ENCODE data around the gene DGKD. TPM values are rescaled to one million over a fixed set of nuclear protein-coding genes. Genes with fewer than 3 reads are reported as not detected.
"Not testable (repeated sequence)": the region's sequence is repeated elsewhere in the genome, so short reads cannot be mapped to it uniquely, and the experiment has no call there.

DGKD gene
- total RNA-seq, 1 donor from 2014 or later, result 10.3 TPM

DNA sequence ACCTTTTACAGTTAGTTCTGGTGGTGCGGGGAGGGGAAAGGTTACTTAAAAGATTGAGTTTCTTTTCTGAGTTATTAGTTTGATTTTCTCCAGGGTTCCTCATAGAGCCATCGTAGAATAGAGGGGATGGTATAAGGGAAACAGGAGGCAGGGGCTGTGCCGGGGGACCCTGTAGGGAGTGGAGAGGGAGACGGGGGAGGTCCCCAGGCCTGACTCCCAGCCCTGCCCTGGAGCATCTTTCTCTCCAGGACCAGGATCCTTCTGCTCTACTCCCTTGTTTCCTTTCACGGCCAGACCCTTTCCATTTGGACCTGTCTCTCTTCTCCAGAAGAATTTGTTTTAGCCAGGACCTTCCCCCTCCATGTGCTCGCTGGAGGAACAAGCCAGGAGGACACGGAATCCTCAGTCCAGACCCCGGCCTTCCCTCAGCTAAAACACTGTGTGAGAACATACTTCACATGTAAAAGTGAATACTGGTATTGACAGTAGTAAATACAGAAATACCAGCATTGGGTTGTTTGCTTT lies 35.4 kb downstream of the DGKD start:
- no peak overlapping the region for H3K4me3 ChIP-seq (ENCODE audit: low read depth, low read length)
- TF ChIP-seq, protein P1, sequence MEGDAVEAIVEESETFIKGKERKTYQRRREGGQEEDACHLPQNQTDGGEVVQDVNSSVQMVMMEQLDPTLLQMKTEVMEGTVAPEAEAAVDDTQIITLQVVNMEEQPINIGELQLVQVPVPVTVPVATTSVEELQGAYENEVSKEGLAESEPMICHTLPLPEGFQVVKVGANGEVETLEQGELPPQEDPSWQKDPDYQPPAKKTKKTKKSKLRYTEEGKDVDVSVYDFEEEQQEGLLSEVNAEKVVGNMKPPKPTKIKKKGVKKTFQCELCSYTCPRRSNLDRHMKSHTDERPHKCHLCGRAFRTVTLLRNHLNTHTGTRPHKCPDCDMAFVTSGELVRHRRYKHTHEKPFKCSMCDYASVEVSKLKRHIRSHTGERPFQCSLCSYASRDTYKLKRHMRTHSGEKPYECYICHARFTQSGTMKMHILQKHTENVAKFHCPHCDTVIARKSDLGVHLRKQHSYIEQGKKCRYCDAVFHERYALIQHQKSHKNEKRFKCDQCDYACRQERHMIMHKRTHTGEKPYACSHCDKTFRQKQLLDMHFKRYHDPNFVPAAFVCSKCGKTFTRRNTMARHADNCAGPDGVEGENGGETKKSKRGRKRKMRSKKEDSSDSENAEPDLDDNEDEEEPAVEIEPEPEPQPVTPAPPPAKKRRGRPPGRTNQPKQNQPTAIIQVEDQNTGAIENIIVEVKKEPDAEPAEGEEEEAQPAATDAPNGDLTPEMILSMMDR (conservative IDR thresholded peaks at IDR 0.05; ENCODE audit: low read depth, low read length), result no peak

DNA sequence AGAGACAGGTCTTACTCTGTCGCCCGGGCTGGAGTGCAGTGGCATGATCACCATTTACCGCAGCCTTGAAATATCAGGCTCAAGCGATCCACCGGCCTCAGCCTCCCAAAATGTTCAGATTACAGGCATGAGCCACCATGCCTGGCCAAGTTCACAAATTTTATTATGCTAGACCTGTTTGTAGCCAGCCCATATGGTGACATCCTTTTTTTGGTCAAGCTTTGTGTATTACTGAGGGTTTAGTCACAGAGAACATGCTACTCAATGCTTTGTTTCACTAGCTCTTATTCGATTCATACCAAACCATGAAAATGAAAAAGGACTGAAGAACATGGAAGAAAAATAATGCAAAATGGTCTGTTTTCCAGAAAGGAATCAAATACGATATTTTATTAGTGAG lies 41.4 kb downstream of the DGKD start:
- TF ChIP-seq, protein P1 (conservative IDR thresholded peaks at IDR 0.05; ENCODE audit: low read depth, low read length), result no peak
- no peak for DNase-seq (ENCODE audit: low read depth)
- no peak overlapping the region for H3K4me3 ChIP-seq (ENCODE audit: low read depth, low read length)

More for the DNA sequence above, 35.4 kb downstream of the DGKD start:
- no peak for DNase-seq (ENCODE audit: low read depth)

DNA sequence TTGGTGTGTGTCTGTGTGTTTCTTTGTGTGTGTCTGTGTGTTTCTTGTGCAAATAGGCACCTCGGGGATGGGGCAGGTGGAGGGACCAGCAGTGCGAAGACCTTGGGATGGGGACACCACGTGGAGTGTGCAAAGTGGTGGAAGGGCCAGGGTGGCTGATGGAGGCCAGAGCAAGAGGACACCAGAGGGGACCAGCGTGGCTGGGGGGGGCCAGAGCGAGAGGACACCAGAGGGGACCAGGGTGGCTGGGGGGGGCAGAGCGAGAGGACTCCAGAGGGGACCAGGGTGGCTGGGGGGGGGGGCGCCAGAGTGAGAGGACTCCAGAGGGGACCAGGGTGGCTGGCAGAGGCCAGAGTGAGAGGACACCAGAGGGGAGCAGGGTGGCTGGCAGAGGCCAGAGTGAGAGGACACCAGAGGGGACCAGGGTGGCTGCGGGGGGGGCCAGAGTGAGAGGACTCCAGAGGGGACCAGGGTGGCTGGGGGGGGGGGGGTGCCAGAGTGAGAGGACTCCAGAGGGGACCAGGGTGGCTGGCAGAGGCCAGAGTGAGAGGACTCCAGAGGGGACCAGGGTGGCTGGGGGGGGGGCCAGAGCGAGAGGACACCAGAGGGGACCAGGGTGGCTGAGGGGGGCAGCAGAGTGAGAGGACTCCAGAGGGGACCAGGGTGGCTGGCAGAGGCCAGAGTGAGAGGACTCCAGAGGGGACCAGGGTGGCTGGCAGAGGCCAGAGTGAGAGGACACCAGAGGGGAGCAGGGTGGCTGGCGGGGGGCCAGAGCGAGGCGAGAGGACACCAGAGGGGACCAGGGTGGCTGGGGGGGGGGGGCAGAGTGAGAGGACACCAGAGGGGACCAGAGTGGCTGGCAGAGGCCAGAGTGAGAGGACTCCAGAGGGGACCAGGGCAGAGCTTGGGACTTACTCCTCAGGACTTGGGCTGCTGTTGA lies 42.7 kb downstream of the DGKD start:
- not testable (repeated sequence) for DNase-seq (ENCODE audit: low read depth); H3K4me3 ChIP-seq (ENCODE audit: low read depth, low read length)

DNA sequence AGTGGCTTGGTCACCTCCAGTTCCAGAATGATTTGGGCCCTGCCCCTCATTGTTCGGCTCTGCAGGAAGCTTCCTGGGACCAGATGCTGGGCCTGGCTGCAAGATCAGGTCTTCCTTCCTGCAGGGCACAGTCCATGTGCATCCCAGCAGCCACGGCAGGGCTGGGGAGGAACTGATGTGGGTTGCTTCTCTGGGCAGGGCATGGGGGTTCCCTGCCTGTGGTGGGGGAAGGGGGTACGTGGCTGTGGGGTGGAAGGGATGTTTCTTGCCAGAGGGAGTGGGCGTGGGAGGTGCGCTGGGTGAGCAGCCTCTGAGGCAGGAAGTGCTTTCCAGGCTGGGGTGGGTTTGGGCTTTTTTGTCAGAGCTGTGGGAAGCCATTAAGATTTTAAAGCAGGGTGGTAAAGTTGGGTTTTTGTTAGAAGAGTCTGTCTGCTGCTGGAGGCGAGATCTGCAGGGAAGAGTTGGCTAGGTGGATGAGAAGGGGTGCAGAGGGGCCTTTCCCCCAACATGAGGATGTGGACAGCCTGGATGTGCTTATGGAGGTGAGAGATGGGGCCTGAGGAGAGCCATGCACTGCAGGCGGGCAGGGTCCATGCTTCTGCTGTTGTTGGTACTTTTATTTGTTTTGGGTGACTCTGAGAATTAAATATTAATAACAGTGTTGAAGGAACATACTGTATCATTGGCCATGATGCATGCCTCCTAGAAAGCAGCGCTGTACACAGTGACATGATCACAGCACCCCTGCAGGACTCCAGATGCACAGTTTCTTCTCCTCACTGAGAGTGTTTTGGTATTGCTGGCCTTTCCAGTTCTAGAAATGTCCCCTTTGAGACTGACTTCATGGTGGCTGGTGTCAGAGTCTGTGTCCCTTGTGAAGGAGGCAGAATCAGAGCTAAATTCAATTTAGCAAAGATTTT lies 45.3 kb downstream of the DGKD start:
- TF ChIP-seq, protein P1 (conservative IDR thresholded peaks at IDR 0.05; ENCODE audit: low read depth, low read length), result peak; percentile 2

DNA sequence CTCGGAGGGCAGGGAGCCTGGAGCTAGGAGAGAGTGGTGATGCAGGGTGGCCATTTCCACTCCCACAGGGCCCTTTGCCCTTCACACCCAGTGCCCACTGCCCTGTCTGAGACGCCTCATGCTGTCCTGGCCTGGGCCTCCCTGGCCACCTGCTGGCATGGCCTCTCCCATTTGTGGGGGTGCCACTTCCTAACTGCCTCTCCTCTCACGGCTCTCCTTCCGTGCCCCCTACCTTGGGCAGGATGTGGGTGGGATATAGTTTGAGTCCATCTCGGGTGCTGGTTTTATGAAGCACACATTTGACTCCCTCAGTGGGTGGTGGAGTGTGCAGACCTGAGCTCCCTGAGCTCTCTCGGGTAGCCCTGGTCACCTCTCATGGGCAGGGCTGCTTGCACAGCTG lies 46.0 kb downstream of the DGKD start:
- no peak for DNase-seq (ENCODE audit: low read depth)
- no peak overlapping the region for H3K4me3 ChIP-seq (ENCODE audit: low read depth, low read length)
- TF ChIP-seq, protein P1 (conservative IDR thresholded peaks at IDR 0.05; ENCODE audit: low read depth, low read length), result no peak

More for the DNA sequence above, 45.3 kb downstream of the DGKD start:
- DNase-seq (ENCODE audit: low read depth), result no peak
- H3K4me3 ChIP-seq (ENCODE audit: low read depth, low read length), result no peak overlapping the region

DNA sequence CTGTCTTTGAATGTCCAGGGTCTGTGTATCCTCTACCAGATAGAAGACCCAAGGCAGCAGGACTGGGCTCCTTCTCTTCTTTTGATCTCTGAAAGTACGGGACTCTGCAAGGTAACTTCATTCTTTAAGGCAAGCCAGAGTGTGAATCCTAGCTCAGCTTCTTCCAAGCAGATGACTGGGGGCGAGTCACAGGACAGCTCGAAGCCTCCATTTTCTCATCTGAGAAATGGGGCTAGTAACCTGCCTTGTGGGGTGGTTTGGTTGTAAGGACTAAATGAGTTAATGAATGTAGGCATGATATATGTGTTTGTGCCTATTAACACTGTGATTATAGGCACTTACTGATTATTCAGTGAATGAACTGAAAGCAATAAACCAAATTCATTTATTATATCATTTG lies 46.7 kb downstream of the DGKD start:
- TF ChIP-seq, protein P1 (conservative IDR thresholded peaks at IDR 0.05; ENCODE audit: low read depth, low read length), result no peak
- H3K4me3 ChIP-seq (ENCODE audit: low read depth, low read length), result no peak overlapping the region
- no peak for DNase-seq (ENCODE audit: low read depth)

DNA sequence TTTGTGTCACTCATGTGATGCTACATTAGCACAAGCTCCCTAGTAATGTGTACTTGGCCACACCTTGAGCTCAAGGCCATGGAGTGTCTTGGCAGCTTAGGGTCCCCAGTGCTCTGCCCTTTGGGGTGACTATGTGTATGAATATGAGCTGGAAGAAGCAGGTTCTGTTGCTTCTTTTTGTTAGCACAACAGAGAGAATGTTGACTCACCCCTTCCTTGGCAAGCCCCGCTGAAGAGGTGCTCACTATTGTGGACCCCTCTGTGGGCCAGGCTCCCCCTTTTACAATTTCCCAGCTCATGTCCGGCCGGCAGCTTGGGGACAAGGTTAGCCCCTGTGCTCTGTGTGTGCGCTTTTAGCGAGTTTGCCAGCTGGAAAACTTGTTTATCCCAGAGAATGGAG lies 48.1 kb downstream of the DGKD start:
- TF ChIP-seq, protein P1 (conservative IDR thresholded peaks at IDR 0.05; ENCODE audit: low read depth, low read length), result no peak
- H3K4me3 ChIP-seq (ENCODE audit: low read depth, low read length), result no peak overlapping the region
- DNase-seq (ENCODE audit: low read depth), result no peak
